ENCODE data around the gene A2M.

A2M gene

GRCh38 chr12:9133216-9133916 is 17.6 kb upstream of the A2M start:
- TF ChIP-seq CTCF (IDR thresholded peaks at IDR 0.05; ENCODE audit: low read depth, low read length, missing control alignments) = no peak
- H3K4me3 ChIP-seq (replicated peaks; ENCODE audit: low read depth, low read length) = no peak overlapping the region
- no peak for DNase-seq (ENCODE audit: extremely low read depth, low read depth)

- DNase-seq (ENCODE audit: extremely low read depth, low read depth) = no peak
- TF ChIP-seq CTCF (IDR thresholded peaks at IDR 0.05; ENCODE audit: low read depth, low read length, missing control alignments) = no peak
- H3K4me3 ChIP-seq (replicated peaks; ENCODE audit: low read depth, low read length) = no peak overlapping the region
Observed at GRCh38 chr12:9132008-9132535, 16.4 kb upstream of the A2M start.

- no peak for TF ChIP-seq CTCF (IDR thresholded peaks at IDR 0.05; ENCODE audit: low read depth, low read length, missing control alignments)
- no peak for DNase-seq (ENCODE audit: extremely low read depth, low read depth)
- no peak overlapping the region for H3K4me3 ChIP-seq (replicated peaks; ENCODE audit: low read depth, low read length)
Observed at GRCh38 chr12:9130244-9130643, 14.5 kb upstream of the A2M start.

GRCh38 chr12:9127936-9128663 is 12.4 kb upstream of the A2M start:
- no peak overlapping the region for H3K4me3 ChIP-seq (replicated peaks; ENCODE audit: low read depth, low read length)
- TF ChIP-seq CTCF (IDR thresholded peaks at IDR 0.05; ENCODE audit: low read depth, low read length, missing control alignments) = no peak
- DNase-seq (ENCODE audit: extremely low read depth, low read depth) = no peak

GRCh38 chr12:9127484-9127883 is 11.8 kb upstream of the A2M start:
- DNase-seq (ENCODE audit: extremely low read depth, low read depth) = no peak

GRCh38 chr12:9124383-9125031 is 8.8 kb upstream of the A2M start:
- no peak for DNase-seq (ENCODE audit: extremely low read depth, low read depth)
- H3K4me3 ChIP-seq (replicated peaks; ENCODE audit: low read depth, low read length) = no peak overlapping the region
- TF ChIP-seq CTCF (IDR thresholded peaks at IDR 0.05; ENCODE audit: low read depth, low read length, missing control alignments) = no peak

More at GRCh38 chr12:9127484-9127883, 11.8 kb upstream of the A2M start:
- no peak for TF ChIP-seq CTCF (IDR thresholded peaks at IDR 0.05; ENCODE audit: low read depth, low read length, missing control alignments)
- no peak overlapping the region for H3K4me3 ChIP-seq (replicated peaks; ENCODE audit: low read depth, low read length)
